ENCODE measurements around the gene RARG. TPM values are rescaled to one million over a fixed set of nuclear protein-coding genes. Genes with fewer than 3 reads are reported as not detected.
A peak's percentile ranks its signal among the peaks of the same experiment; 100 is the strongest.

RARG gene
- total and polyA plus RNA-seq, 8 donors: 38.2 to 62.5 (median 46.7) TPM

GRCh38 chr12:53235742-53236442 lies 3.9 kb upstream of the RARG start:
- DNase-seq (peak in 1 of 4 donors; percentile 34), ATAC-seq (no peak)
- H3K9me3 ChIP-seq: no peaks in the 10 kb centered on the region
- no peak overlapping the region for H3K27ac ChIP-seq
- no peak overlapping the region for H3K4me3 ChIP-seq
- intact Hi-C loops (cut with DNase I): no loop called here
- peaks cover 0 to 42% of the 10 kb centered on the region in 2 donors for H3K27me3 ChIP-seq
- TF ChIP-seq CTCF (IDR thresholded peaks at IDR 0.05): no peak
- H3K4me1 ChIP-seq: peaks cover 7 to 30% of the 10 kb centered on the region in 2 donors
- H3K36me3 ChIP-seq: no peaks in the 10 kb centered on the region

- TF ChIP-seq CTCF (IDR thresholded peaks at IDR 0.05): no peak
- Histone ChIP-seq H3K9me3 (no peaks in the 10 kb centered on the region), H3K27me3 (peaks cover 0 to 42% of the 10 kb centered on the region in 2 donors), H3K27ac (no peak overlapping the region), H3K36me3 (no peaks in the 10 kb centered on the region), H3K4me3 (no peak overlapping the region), H3K4me1 (peaks cover 7 to 31% of the 10 kb centered on the region in 2 donors)
- intact Hi-C loops (cut with DNase I): no loop called here
- ATAC-seq: no peak
- DNase-seq: peak in 1 of 4 donors; percentile 4
Observed at GRCh38 chr12:53235164-53235563, 3.2 kb upstream of the RARG start.

DNA sequence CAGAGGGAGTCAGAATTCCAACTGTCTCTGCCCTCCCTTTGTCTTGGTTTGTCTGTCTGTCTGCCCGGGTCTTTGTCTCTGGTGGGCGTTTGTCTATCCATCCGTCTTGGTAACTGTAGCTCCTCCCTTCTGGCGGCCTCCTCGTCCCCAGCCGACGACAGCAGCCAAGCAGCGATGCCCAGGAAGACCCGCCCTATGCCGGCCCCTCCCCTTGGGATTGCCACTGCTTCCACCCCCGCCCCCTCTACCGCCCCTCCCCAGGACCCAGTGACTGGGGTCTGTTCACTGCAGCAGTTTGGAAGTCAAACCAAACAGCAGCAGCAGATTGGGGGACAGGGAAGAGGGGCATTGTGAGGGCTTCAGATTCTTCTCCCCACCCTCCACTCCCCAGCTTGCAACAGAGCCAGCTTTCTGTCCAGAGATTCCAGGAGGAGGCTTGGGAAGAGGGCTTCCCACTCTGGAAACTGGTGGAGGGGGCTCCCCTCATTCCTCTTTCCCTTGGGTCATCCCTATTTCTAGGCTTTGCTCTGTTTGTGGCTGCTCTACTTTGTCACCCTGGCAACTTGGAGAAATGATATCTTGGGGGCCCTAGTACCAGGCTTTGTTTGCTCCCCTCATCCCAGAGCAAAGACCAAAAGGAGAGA lies 2.4 kb upstream of the RARG start:
- no peak for TF ChIP-seq CTCF (IDR thresholded peaks at IDR 0.05)
- Histone ChIP-seq H3K27me3 (peaks cover 0 to 42% of the 10 kb centered on the region in 2 donors), H3K36me3 (no peaks in the 10 kb centered on the region), H3K9me3 (no peaks in the 10 kb centered on the region), H3K27ac (no peak overlapping the region), H3K4me3 (no peak overlapping the region), H3K4me1 (peaks cover 7 to 31% of the 10 kb centered on the region in 2 donors)
- DNase-seq (peak in 2 of 4 donors; percentile 59 to 73), ATAC-seq (no peak)
- intact Hi-C loops (cut with DNase I): no loop called here

DNA sequence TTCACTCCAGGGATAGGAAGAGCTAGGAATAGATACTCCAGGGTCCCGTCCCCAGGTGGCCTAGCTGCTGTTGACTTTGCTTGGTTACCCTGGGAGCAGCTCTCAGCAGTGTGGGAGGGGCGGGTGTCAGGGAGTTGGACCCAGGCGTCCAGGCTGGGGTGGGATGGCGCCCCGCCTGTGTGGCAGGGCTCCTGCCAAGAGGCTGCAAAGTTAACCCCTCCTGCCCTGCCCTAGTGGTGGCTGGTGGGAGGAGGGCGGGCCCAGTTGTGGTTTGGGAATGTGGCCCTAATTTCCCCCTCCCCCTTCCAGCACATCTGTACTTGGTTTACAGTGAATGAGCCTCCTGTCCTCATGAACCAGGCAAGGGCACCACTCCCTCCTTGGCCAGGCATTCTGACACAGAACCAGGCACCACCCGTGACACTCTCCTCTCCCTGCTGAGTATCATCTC lies 1.7 kb upstream of the RARG start:
- peak in 1 of 4 donors; percentile 55 for DNase-seq
- no peak for ATAC-seq
- intact Hi-C loops (cut with DNase I): no loop called here

More for the DNA sequence above, 1.7 kb upstream of the RARG start:
- no peaks in the 10 kb centered on the region for H3K9me3 ChIP-seq
- TF ChIP-seq CTCF (IDR thresholded peaks at IDR 0.05): no peak
- peaks cover 7 to 31% of the 10 kb centered on the region in 2 donors for H3K4me1 ChIP-seq
- H3K27ac ChIP-seq: no peak overlapping the region
- H3K27me3 ChIP-seq: peaks cover 0 to 42% of the 10 kb centered on the region in 2 donors
- no peak overlapping the region for H3K4me3 ChIP-seq
- no peaks in the 10 kb centered on the region for H3K36me3 ChIP-seq

Data from left lung (tissue), 10 donors.